ENCODE results near the gene APBA1. TPM values are rescaled to one million over a fixed set of nuclear protein-coding genes. Genes with fewer than 3 reads are reported as not detected.

Gene APBA1
- total RNA-seq, 1 experiment from 2014 or later, result under 0.01 TPM

GRCh38 chr9:69577123-69577522, 95.0 kb downstream of the APBA1 start:
- no peak for DNase-seq
- H3K4me3 ChIP-seq, result no peak overlapping the region
- no peaks in the 10 kb centered on the region for H3K9me3 ChIP-seq
- H3K36me3 ChIP-seq, result no peaks in the 10 kb centered on the region
- no peaks in the 10 kb centered on the region for H3K27me3 ChIP-seq

GRCh38 chr9:69574057-69574456, 98.1 kb downstream of the APBA1 start:
- no peak for DNase-seq
- Histone ChIP-seq H3K9me3 (no peaks in the 10 kb centered on the region), H3K36me3 (no peaks in the 10 kb centered on the region), H3K4me3 (no peak overlapping the region), H3K27me3 (no peaks in the 10 kb centered on the region)

GRCh38 chr9:69573651-69574050, 98.5 kb downstream of the APBA1 start:
- DNase-seq, result no peak
- no peaks in the 10 kb centered on the region for H3K36me3 ChIP-seq
- H3K9me3 ChIP-seq, result no peaks in the 10 kb centered on the region
- no peaks in the 10 kb centered on the region for H3K27me3 ChIP-seq
- H3K4me3 ChIP-seq, result no peak overlapping the region

- H3K4me3 ChIP-seq, result no peak overlapping the region
- H3K27me3 ChIP-seq, result no peaks in the 10 kb centered on the region
- DNase-seq, result no peak
Measured at GRCh38 chr9:69572611-69573010, 99.6 kb downstream of the APBA1 start.

GRCh38 chr9:69571032-69571431, 101.1 kb downstream of the APBA1 start:
- no peaks in the 10 kb centered on the region for H3K9me3 ChIP-seq
- DNase-seq, result no peak
- no peaks in the 10 kb centered on the region for H3K36me3 ChIP-seq
- no peak overlapping the region for H3K4me3 ChIP-seq
- no peaks in the 10 kb centered on the region for H3K27me3 ChIP-seq

More at GRCh38 chr9:69572611-69573010, 99.6 kb downstream of the APBA1 start:
- Histone ChIP-seq H3K9me3 (no peaks in the 10 kb centered on the region), H3K36me3 (no peaks in the 10 kb centered on the region)

- Histone ChIP-seq H3K4me3 (no peak overlapping the region), H3K9me3 (no peaks in the 10 kb centered on the region), H3K27me3 (no peaks in the 10 kb centered on the region), H3K36me3 (no peaks in the 10 kb centered on the region)
- no peak for DNase-seq
Measured at GRCh38 chr9:69569738-69570451, 102.3 kb downstream of the APBA1 start.

- DNase-seq, result no peak
- H3K9me3 ChIP-seq, result no peaks in the 10 kb centered on the region
- H3K36me3 ChIP-seq, result no peaks in the 10 kb centered on the region
- no peaks in the 10 kb centered on the region for H3K27me3 ChIP-seq
- H3K4me3 ChIP-seq, result no peak overlapping the region
Measured at GRCh38 chr9:69564557-69564956, 107.6 kb downstream of the APBA1 start.

- no peak for DNase-seq
- Histone ChIP-seq H3K36me3 (no peaks in the 10 kb centered on the region), H3K27me3 (no peaks in the 10 kb centered on the region), H3K4me3 (no peak overlapping the region), H3K9me3 (no peaks in the 10 kb centered on the region)
Measured at GRCh38 chr9:69559126-69559525, 113.0 kb downstream of the APBA1 start.

- no peaks in the 10 kb centered on the region for H3K9me3 ChIP-seq
- H3K4me3 ChIP-seq, result no peak overlapping the region
- no peaks in the 10 kb centered on the region for H3K36me3 ChIP-seq
- no peak for DNase-seq
- H3K27me3 ChIP-seq, result no peaks in the 10 kb centered on the region
Measured at GRCh38 chr9:69556707-69557106, 115.5 kb downstream of the APBA1 start.

- DNase-seq, result no peak
- H3K36me3 ChIP-seq, result no peaks in the 10 kb centered on the region
- no peaks in the 10 kb centered on the region for H3K27me3 ChIP-seq
- no peaks in the 10 kb centered on the region for H3K9me3 ChIP-seq
- no peak overlapping the region for H3K4me3 ChIP-seq
Measured at GRCh38 chr9:69555802-69556201, 116.4 kb downstream of the APBA1 start.

- Histone ChIP-seq H3K4me3 (no peak overlapping the region), H3K9me3 (no peaks in the 10 kb centered on the region), H3K27me3 (no peaks in the 10 kb centered on the region), H3K36me3 (no peaks in the 10 kb centered on the region)
- DNase-seq, result no peak
Measured at GRCh38 chr9:69554945-69555344, 117.2 kb downstream of the APBA1 start.

- no peaks in the 10 kb centered on the region for H3K36me3 ChIP-seq
- no peaks in the 10 kb centered on the region for H3K27me3 ChIP-seq
- no peak overlapping the region for H3K4me3 ChIP-seq
- H3K9me3 ChIP-seq, result no peaks in the 10 kb centered on the region
- DNase-seq, result no peak
Measured at GRCh38 chr9:69549310-69550202, 122.6 kb downstream of the APBA1 start.

GRCh38 chr9:69548681-69549080, 123.5 kb downstream of the APBA1 start:
- no peaks in the 10 kb centered on the region for H3K27me3 ChIP-seq
- no peak for DNase-seq
- H3K4me3 ChIP-seq, result no peak overlapping the region
- H3K9me3 ChIP-seq, result no peaks in the 10 kb centered on the region
- H3K36me3 ChIP-seq, result no peaks in the 10 kb centered on the region

- H3K9me3 ChIP-seq, result no peaks in the 10 kb centered on the region
- no peaks in the 10 kb centered on the region for H3K27me3 ChIP-seq
- no peak for DNase-seq
- no peaks in the 10 kb centered on the region for H3K36me3 ChIP-seq
- no peak overlapping the region for H3K4me3 ChIP-seq
Measured at GRCh38 chr9:69546265-69546664, 125.9 kb downstream of the APBA1 start.

GRCh38 chr9:69542942-69543704, 129.0 kb downstream of the APBA1 start:
- no peaks in the 10 kb centered on the region for H3K36me3 ChIP-seq
- DNase-seq, result no peak
- H3K9me3 ChIP-seq, result no peaks in the 10 kb centered on the region
- no peaks in the 10 kb centered on the region for H3K27me3 ChIP-seq
- no peak overlapping the region for H3K4me3 ChIP-seq

- Histone ChIP-seq H3K4me3 (no peak overlapping the region), H3K36me3 (no peaks in the 10 kb centered on the region), H3K9me3 (no peaks in the 10 kb centered on the region), H3K27me3 (no peaks in the 10 kb centered on the region)
- DNase-seq, result no peak
Measured at GRCh38 chr9:69542058-69542457, 130.1 kb downstream of the APBA1 start.

- no peaks in the 10 kb centered on the region for H3K36me3 ChIP-seq
- H3K9me3 ChIP-seq, result no peaks in the 10 kb centered on the region
- H3K4me3 ChIP-seq, result no peak overlapping the region
- no peaks in the 10 kb centered on the region for H3K27me3 ChIP-seq
- no peak for DNase-seq
Measured at GRCh38 chr9:69535911-69536310, 136.3 kb downstream of the APBA1 start.
